Activated CD8-positive, alpha-beta memory T cell treated with anti-CD3 and anti-CD28 coated beads, Interleukin-2, amount 50 U/mL, for 24 hours (primary cell): ENCODE measurements around the gene MKS1.

Source experiments
- DNase-seq: peaks from one replicate; pipeline ENCODE4 v3.0.0-alpha.2; 2020; ENCODE audit errors: extremely low read depth

The MKS1 gene

GRCh38 chr17:58245428-58246103 lies 26.5 kb upstream of the MKS1 start:
- DNase-seq, result no peak

- no peak for DNase-seq
Measured at GRCh38 chr17:58244963-58245362, 25.9 kb upstream of the MKS1 start.

- no peak for DNase-seq
Measured at GRCh38 chr17:58242171-58242784, 23.2 kb upstream of the MKS1 start.

GRCh38 chr17:58239987-58240386 lies 20.9 kb upstream of the MKS1 start:
- no peak for DNase-seq

GRCh38 chr17:58238147-58238634 lies 19.1 kb upstream of the MKS1 start, which contains the start of gene LPO:
TSS of gene LPO (plus strand) at chr17:58238584. CDS start at chr17:58242980, 4,396 bp downstream.
- DNase-seq, result no peak

- DNase-seq, result no peak
Measured at GRCh38 chr17:58236394-58236793, 17.3 kb upstream of the MKS1 start.

- DNase-seq, result no peak
Measured at GRCh38 chr17:58235821-58236220, 16.8 kb upstream of the MKS1 start.

- DNase-seq, result no peak
Measured at GRCh38 chr17:58234512-58234911, 15.5 kb upstream of the MKS1 start.

- no peak for DNase-seq
Measured at GRCh38 chr17:58233543-58233942, 14.5 kb upstream of the MKS1 start.

GRCh38 chr17:58232707-58233156 lies 13.7 kb upstream of the MKS1 start:
- no peak for DNase-seq

GRCh38 chr17:58231641-58232040 lies 12.6 kb upstream of the MKS1 start:
- no peak for DNase-seq

GRCh38 chr17:58229881-58230280 lies 10.8 kb upstream of the MKS1 start:
- no peak for DNase-seq

- no peak for DNase-seq
Measured at GRCh38 chr17:58229384-58229783, 10.3 kb upstream of the MKS1 start.

GRCh38 chr17:58228679-58229078 lies 9.6 kb upstream of the MKS1 start:
- DNase-seq, result no peak

- DNase-seq, result no peak
Measured at GRCh38 chr17:58227733-58228132, 8.7 kb upstream of the MKS1 start.

- no peak for DNase-seq
Measured at GRCh38 chr17:58224315-58224714, 5.3 kb upstream of the MKS1 start.

- DNase-seq, result no peak
Measured at GRCh38 chr17:58219789-58220183, 731 bp upstream of the MKS1 start.

GRCh38 chr17:58217766-58218165 lies 1.3 kb downstream of the MKS1 start:
- no peak for DNase-seq

GRCh38 chr17:58215685-58216084 lies 3.4 kb downstream of the MKS1 start:
- DNase-seq, result no peak

- DNase-seq, result no peak
Measured at GRCh38 chr17:58210922-58211321, 8.1 kb downstream of the MKS1 start.

- no peak for DNase-seq
Measured at GRCh38 chr17:58208344-58208743, 10.7 kb downstream of the MKS1 start.

GRCh38 chr17:58207451-58207850 lies 11.6 kb downstream of the MKS1 start:
- DNase-seq, result no peak

GRCh38 chr17:58205936-58206335 lies 13.1 kb downstream of the MKS1 start:
- DNase-seq, result no peak
